ENCODE results near the gene NLRP5. TPM values are rescaled to one million over a fixed set of nuclear protein-coding genes. Genes with fewer than 3 reads are reported as not detected.

The NLRP5 gene
- total and polyA plus RNA-seq, 2 of the 8 experiments (the other 6 are each of a cell fraction or from before 2014, with no cell fraction given), result not detected

- Histone ChIP-seq H2BK5ac (ENCODE audit: low read depth, low read length) (no peak overlapping the region), H2BK15ac (ENCODE audit: low read length) (no peak overlapping the region), H3K4me3 (ENCODE audit: extremely low read depth in 1 of 4, insufficient read depth in 2 of 4, low read depth in 3 of 4, low read length in 4 of 4) (no peak overlapping the region), H3K18ac (ENCODE audit: extremely low read depth, low read length) (no peak overlapping the region), H3K23me2 (ENCODE audit: low read depth, low read length) (no peaks in the 10 kb centered on the region), H4K8ac (ENCODE audit: extremely low read depth, insufficient read depth, low read length) (no peak overlapping the region), H2AK5ac (ENCODE audit: low read depth, low read length) (no peak overlapping the region), H3K4me2 (ENCODE audit: insufficient read depth in 1 of 2, low read depth in 2 of 2, low read length in 2 of 2) (no peak overlapping the region), H4K5ac (ENCODE audit: insufficient read length, low read depth, low read length) (no peak overlapping the region), H3K36me3 (ENCODE audit: control insufficient read depth in 2 of 4, insufficient read depth in 4 of 4, low read length in 3 of 4) (peaks cover 2 to 13% (median 7%) of the 10 kb centered on the region in 4 experiments; a peak in 3 of 8 replicates), H4K20me1 (replicated peaks in 1 of 2; ENCODE audit: control insufficient read depth in 1 of 2, insufficient read depth in 2 of 2, low read length in 2 of 2) (peaks cover 21 to 27% of the 10 kb centered on the region in 2 experiments), H2AFZ (ENCODE audit: low read length) (no peak overlapping the region), H2BK12ac (ENCODE audit: low read depth, low read length) (no peak overlapping the region), H3K9me3 (ENCODE audit: insufficient read depth in 2 of 2, low read depth in 1 of 2, low read length in 1 of 2) (no peaks in the 10 kb centered on the region), H3K14ac (ENCODE audit: insufficient read length) (no peak overlapping the region), H3K9ac (replicated peaks in 1 of 4; ENCODE audit: extremely low read depth in 1 of 4, low read depth in 3 of 4, low read length in 3 of 4) (no peak overlapping the region), H3K56ac (replicated peaks; ENCODE audit: insufficient read length, low read depth, low read length) (no peak overlapping the region), H3K4me1 (replicated peaks in 1 of 4; ENCODE audit: control insufficient read depth in 3 of 4, insufficient read depth in 4 of 4, low read length in 3 of 4) (peaks cover 0 to 14% (median 5%) of the 10 kb centered on the region in 4 experiments; a peak in 5 of 7 replicates), H3K4ac (replicated peaks; ENCODE audit: insufficient read length, low read depth, low read length) (no peak overlapping the region), H4K91ac (replicated peaks; ENCODE audit: insufficient read length, low read length) (no peak overlapping the region), H2BK20ac (ENCODE audit: low read length) (no peak overlapping the region), H3K27me3 (replicated peaks in 1 of 4; ENCODE audit: control insufficient read depth in 3 of 4, extremely low read depth in 1 of 4, insufficient read depth in 3 of 4, low read length in 3 of 4) (no peaks in the 10 kb centered on the region), H3K79me2 (ENCODE audit: control insufficient read depth in 1 of 2, insufficient read depth in 2 of 2, low read length in 2 of 2) (peaks cover 0 to 23% of the 10 kb centered on the region in 2 experiments; a peak in 2 of 4 replicates), H3K27ac (ENCODE audit: low read depth, low read length) (no peak overlapping the region), H2BK120ac (replicated peaks; ENCODE audit: low read depth, low read length) (no peak overlapping the region), H3K79me1 (ENCODE audit: low read depth, low read length) (peaks cover 9% of the 10 kb centered on the region), H3K23ac (ENCODE audit: insufficient read length) (no peak overlapping the region)
- CTCF ChIA-PET (ENCODE audit: partially characterized antibody), result interaction anchor here (0.7 to 4.4 kb wide), 4 partner anchors 9 to 35 kb away, joined by 3 to 20 read pairs (median 4); no protein-coding TSS in a partner anchor
- no peak for FAIRE-seq
- WGBS, 2 experiments (ENCODE audit: extremely low coverage in 1 of 2, insufficient coverage in 1 of 2, insufficient read length in 1 of 2, insufficient replicate concordance in 2 of 2, low coverage in 1 of 2, low lambda C conversion rate in 2 of 2, missing lambda C conversion rate in 1 of 2), result 80% methylated on average over 47 of the region's 49 CpGs; no CpG with 5 or more reads in 1 of the 2 experiments
- TF ChIP-seq POU5F1 (IDR thresholded peaks at IDR 0.05; ENCODE audit: low read depth, low read length), result no peak
- no peak for TF ChIP-seq NRF1 (IDR thresholded peaks at IDR 0.05; ENCODE audit: low read depth, low read length)
- no peak for TF ChIP-seq CREB1 (IDR thresholded peaks at IDR 0.05)
- no peak for TF ChIP-seq SIX5 (IDR thresholded peaks at IDR 0.05; ENCODE audit: low read depth, low read length)
- no peak for TF ChIP-seq KDM1A (IDR thresholded peaks at IDR 0.05; ENCODE audit: borderline replicate concordance, low read length)
- no peak for TF ChIP-seq SUZ12 (IDR thresholded peaks at IDR 0.05; ENCODE audit: low read length)
- TF ChIP-seq HDAC6 (IDR thresholded peaks at IDR 0.05; ENCODE audit: low read depth, low read length), result no peak
- TF ChIP-seq RAD21 (IDR thresholded peaks at IDR 0.05 in 1 of 2, conservative IDR thresholded peaks at IDR 0.05 in 1 of 2; ENCODE audit: low read depth in 2 of 2, low read length in 2 of 2), result no peak
- no peak for TF ChIP-seq POLR2AphosphoS5 (IDR thresholded peaks at IDR 0.05; ENCODE audit: low read depth, low read length)
- no peak for TF ChIP-seq TAF7 (optimal IDR thresholded peaks at IDR 0.05; ENCODE audit: borderline replicate concordance, low read depth, low read length)
- POLR2A ChIA-PET (ENCODE audit: partially characterized antibody), result interaction anchor here (1.0 to 1.5 kb wide), 3 partner anchors 33 to 130 kb away, joined by 3 read pairs; no protein-coding TSS in a partner anchor
- no peak for DNase-seq (ENCODE audit: low read depth in 1 of 2, low spot score in 2 of 2)
Measured at GRCh38 chr19:56086671-56087430, 100.3 kb downstream of the NLRP5 start.
